CD4-positive, alpha-beta T cell treated with Interleukin-6 at 100 ng/mL for 8 hours (primary cell): Measurements from ENCODE around the gene ADGRL2.

Source experiments
- DNase-seq: peaks from one replicate; pipeline ENCODE4 v3.0.0-alpha.2; 2020; ENCODE audit warnings: mixed read lengths, low spot score

ADGRL2 gene

GRCh38 chr1:81800695-81801650 is at the start of gene ADGRL2:
TSS of gene ADGRL2 (plus strand) at chr1:81800934. CDS start at chr1:81836985, 36,051 bp downstream.
- DNase-seq: no peak

DNA sequence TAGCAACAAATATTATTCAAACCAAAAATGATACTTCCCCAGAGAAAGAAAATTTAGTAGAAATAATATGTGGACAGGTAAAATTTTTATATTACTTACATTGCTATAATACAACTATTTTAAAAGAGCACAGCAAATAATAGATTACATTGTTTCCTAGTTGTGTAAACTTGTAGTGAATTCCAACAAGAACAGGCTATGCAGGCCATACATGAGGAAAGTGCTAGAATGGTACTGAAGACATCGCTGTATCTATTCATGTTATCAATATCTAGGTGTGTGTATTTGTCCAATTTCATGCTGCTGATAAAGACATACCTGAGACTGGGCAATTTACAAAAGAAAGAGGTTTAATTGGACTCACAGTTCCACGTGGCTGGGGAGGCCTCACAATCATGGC is 47.9 kb upstream of the ADGRL2 start:
- no peak for DNase-seq

- DNase-seq: no peak
These were observed 46.3 kb upstream of the ADGRL2 start for GRCh38 chr1:81754424-81754823.

GRCh38 chr1:81756872-81757271 is 43.9 kb upstream of the ADGRL2 start:
- no peak for DNase-seq

DNA sequence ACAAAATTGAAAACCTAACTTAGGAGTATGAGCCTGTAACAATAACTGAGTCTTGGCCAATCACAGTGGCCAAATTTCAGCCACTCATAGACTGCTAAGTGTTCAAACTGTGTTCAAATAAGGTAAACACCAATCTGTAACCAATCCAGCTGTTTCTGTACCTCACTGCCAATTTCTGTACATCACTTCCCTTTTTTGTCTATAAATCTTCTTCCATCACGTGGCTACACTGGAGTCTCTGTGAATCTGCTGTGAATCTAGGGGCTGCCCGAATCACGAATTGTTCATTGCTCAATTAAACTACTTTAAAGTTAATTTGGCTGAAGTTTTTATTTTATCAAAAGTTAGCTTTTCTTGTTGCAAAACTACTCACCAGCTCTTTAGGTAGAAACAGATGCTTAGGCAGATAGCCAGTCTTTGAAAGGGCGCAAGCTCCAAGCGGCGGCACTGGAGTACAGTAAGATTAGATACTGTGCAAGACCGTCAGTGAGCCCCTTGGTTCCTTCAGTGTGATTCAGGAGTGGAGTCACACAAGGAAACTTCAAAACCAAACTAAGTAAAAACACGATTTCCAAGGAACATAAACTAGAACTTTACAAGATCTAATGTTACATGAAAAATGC is 43.2 kb upstream of the ADGRL2 start:
- DNase-seq: no peak

DNA sequence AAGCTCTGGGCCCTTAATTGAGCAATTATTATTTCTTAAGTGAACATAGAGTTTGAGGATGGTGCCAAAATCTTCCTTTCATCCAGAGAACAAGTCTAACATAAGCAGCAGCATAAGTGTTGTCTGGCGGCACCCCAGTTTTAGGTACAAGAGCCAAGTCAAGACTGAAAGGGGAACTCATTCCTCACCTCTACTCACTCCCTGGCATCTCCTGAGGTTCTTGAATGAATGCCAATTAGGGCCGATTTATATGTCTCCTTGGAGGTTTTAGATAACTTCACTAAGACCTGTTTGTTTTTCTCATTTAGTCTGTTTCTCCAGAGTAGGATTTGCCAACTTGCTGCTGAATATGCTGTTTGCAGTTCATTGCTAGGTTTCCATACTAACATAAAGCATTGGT is 42.6 kb upstream of the ADGRL2 start:
- DNase-seq: no peak

DNA sequence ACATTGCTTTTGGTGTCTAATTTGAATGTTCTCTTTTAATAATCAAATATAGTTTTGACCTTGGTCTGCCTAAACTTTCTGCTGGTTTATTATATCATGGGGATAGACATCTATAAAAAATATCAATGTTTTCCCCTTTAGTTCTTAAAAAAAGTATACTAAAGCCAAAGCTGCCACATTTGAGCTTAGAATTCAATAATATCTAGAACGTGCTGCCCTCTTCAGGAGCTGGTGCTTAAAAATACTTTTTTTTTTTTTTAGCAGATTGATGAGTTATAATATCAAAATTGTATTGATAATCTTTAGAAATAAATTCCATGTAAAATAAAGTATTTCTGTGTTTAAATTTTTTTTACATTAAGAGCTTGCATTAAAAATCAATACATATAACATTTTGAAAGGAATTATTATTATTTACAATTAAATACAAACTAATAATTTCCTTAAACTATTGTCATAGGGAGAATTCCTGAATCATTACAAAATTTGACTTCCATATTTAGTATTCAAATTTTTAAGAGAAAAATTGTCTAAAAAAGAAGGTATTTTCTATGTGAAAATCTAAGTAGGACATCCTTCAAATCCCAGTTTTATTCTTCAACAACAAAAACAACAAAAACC is 40.1 kb upstream of the ADGRL2 start:
- DNase-seq: no peak

- DNase-seq: no peak
These were observed 25.2 kb upstream of the ADGRL2 start for GRCh38 chr1:81775510-81775909.

- no peak for DNase-seq
These were observed 19.9 kb upstream of the ADGRL2 start for GRCh38 chr1:81780705-81781454.

DNA sequence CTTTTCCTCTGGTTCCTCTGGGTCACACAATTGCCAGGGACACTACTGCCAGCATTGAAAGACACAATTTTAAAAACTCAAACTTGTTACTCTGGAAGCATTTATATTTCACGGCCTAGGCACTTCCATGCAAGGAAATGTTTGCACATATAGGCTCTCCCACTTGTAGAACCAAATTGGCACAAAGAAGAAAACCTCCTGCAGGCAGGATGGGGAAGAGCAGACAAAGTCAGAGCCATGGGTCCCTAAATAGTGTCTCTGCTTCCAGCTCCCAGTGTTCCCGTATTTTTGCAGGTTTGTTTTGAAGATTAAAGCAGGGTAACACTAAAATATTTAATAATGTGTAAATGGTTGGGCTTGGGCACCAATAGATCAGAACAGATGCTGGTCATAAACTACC is 19.0 kb upstream of the ADGRL2 start:
- DNase-seq: no peak

GRCh38 chr1:81792184-81792583 is 8.6 kb upstream of the ADGRL2 start:
- DNase-seq: no peak

DNA sequence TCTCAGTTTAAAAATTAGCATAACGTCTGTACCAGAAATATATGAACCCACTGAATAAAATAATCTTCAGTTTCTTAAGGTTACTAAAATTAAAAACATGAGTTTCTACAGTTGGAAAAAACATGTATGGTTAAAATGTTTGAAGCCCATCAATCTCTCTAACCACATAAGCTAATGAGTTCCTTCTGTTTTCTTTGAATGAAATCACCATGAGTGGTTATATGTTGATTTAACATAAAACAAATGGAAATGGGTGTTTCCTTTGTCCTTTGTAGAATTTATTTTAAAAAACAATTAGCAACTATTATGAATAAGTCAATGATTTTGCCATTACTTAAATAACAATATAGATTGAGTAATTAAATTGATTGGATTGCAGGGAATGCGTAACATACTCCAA is 3.0 kb upstream of the ADGRL2 start:
- no peak for DNase-seq

DNA sequence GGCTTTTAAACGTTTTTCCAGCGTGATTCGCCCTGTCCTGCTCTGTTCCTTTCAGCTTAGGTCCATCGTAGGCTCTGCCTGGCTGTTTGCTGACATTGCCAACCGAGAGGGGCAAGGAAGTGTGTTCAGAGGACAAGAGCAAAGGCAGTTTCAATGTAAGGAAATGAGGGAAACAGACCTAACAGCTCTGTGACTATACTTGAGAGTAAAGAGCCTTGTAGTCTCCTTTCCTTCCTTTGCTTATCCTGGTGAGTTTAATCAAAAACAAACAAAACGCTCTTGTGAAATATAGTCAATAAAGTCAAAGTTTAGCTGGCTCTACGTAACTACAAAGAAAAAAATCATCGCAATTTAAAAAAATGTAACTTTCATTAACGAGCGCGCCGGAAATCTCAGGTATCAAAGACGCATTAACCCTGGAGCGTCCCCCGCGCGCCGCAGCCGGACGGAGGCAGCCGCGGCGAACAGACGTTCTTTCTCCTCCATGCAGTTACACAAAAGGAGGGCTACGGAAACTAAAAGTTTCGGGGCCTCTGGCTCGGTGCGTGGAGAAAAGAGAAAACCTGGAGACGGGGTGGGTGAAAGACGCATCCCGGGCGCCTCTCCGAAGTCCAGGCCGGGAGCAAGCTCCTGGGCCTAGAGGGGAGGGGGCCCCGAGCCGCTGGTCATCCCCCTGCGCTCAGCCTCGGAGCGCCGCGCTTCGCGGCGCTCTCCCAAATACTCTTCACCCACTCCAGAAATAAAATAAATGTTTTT is 617 bp upstream of the ADGRL2 start:
- DNase-seq: no peak

DNA sequence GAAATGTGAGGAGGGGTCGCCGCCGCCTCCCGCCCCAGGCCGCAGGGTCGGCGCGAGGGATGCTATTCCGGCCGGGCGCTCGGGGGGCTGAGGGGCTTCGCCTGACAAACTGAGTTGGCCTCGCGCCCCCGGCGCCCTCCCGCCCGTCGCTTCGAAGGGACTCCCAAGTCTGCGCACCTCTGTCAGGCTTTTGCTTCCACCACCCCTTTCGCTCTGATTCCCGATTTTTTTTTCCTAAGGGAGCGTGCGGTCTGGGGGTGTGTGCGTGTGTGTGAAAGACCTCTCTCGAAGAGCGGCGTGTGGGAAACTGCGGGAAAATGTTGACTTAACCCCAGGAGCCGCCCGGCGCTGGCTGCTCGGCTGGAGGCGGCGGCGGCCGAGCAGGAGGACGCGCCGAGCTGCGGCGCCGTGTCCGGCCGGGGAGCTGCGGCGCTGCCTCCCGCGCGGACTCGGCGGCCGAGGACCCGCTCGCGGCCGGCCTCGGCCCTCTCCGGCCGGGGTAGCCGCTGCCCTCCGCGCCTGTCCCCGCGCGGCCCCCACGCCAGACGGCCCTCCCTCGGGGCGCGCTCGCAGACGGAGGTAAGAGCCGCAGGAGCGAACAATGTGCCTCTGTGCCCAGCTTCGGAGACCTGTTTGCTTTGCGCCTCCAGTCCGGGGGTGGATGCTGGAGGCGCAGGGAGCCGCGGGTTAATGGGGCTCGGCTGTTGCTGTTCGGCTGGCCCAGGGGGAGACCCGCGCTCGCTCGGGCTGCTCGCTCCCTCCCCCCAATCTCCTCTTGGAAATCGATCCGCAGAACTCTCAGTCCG is 1.1 kb downstream of the ADGRL2 start:
- no peak for DNase-seq

- DNase-seq: no peak
These were observed 1.6 kb downstream of the ADGRL2 start for GRCh38 chr1:81802457-81802706.

GRCh38 chr1:81802707-81803430 is 2.1 kb downstream of the ADGRL2 start:
- DNase-seq: no peak

DNA sequence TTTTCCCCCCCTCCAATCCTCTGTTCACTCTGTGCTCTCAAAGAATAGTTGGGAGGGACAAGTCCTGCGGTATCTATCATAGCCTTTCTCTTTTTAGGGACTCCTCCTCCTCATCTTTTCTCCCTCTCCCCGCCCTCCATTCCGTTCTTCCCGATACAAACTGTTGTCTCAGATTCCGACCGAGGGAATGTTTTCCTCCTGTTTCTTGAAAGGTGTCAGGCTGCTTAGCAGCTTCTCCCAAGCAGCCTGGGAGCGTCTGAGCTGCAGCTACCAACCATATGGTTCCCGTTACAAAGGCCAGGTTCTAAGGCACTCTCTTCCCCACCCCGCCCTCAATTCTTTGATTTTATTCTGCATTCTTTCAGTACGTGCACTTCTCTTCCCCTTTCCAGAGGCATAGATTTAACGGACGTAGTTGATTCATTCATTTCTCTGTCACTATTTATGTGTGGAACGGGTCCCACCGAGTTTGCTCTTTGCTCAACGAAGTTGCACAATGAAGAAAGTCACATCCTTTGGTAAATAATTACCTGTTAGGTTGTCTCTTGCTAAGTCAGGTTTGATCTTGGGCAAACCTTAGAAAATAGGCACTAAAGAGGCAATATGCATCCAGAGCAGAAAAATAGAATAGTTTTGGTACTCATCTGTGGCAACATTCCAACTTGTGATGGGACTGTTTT is 2.8 kb downstream of the ADGRL2 start:
- no peak for DNase-seq

GRCh38 chr1:81804312-81804711 is 3.6 kb downstream of the ADGRL2 start:
- no peak for DNase-seq

- DNase-seq: no peak
These were observed 5.0 kb downstream of the ADGRL2 start for GRCh38 chr1:81805537-81806431.
